ENCODE data around the gene C15orf39.
"Not testable (repeated sequence)": the region's sequence is repeated elsewhere in the genome, so short reads cannot be mapped to it uniquely, and the experiment has no call there.

Gene C15orf39

GRCh38 chr15:75225951-75226732, 24.5 kb downstream of the C15orf39 start:
- DNase-seq, result peak; percentile 4
- TF ChIP-seq, protein P1, sequence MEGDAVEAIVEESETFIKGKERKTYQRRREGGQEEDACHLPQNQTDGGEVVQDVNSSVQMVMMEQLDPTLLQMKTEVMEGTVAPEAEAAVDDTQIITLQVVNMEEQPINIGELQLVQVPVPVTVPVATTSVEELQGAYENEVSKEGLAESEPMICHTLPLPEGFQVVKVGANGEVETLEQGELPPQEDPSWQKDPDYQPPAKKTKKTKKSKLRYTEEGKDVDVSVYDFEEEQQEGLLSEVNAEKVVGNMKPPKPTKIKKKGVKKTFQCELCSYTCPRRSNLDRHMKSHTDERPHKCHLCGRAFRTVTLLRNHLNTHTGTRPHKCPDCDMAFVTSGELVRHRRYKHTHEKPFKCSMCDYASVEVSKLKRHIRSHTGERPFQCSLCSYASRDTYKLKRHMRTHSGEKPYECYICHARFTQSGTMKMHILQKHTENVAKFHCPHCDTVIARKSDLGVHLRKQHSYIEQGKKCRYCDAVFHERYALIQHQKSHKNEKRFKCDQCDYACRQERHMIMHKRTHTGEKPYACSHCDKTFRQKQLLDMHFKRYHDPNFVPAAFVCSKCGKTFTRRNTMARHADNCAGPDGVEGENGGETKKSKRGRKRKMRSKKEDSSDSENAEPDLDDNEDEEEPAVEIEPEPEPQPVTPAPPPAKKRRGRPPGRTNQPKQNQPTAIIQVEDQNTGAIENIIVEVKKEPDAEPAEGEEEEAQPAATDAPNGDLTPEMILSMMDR (IDR thresholded peaks at IDR 0.05; ENCODE audit: low read depth, low read length), result no peak

DNA sequence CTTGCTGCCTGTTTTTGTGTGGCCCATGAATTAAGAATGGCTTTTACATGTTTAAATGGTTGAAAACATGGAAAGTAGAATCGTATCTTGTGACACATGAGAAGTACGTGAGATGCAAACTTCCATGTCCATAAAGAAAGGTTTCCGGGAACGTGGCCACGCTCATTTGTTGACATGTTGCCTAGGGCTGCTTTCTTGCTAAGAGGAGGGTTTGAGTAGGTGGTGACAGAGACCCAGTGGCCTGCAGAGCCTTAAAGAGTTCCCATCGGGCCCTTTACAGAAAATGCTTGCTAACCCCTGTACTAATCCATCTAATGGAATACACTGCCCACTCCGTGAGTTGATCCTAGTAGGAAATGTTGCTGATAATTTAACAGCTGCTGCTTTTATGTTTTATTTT, 25.4 kb downstream of the C15orf39 start:
- DNase-seq, result peak; percentile 0
- H3K4me3 ChIP-seq (ENCODE audit: low read depth, low read length); H3K27me3 ChIP-seq; H3K9me3 ChIP-seq; H3K4me1 ChIP-seq; H3K36me3 ChIP-seq: not testable (repeated sequence)

More at GRCh38 chr15:75225951-75226732, 24.5 kb downstream of the C15orf39 start:
- Histone ChIP-seq H3K36me3 (no peaks in the 10 kb centered on the region), H3K4me3 (ENCODE audit: low read depth, low read length) (no peak overlapping the region), H3K27me3 (no peaks in the 10 kb centered on the region), H3K9me3 (no peaks in the 10 kb centered on the region), H3K4me1 (no peaks in the 10 kb centered on the region)

- no peaks in the 10 kb centered on the region for H3K36me3 ChIP-seq
- no peaks in the 10 kb centered on the region for H3K4me1 ChIP-seq
- TF ChIP-seq, protein P1 (IDR thresholded peaks at IDR 0.05; ENCODE audit: low read depth, low read length), result no peak
- no peaks in the 10 kb centered on the region for H3K9me3 ChIP-seq
- peak; percentile 2 for DNase-seq
- no peak overlapping the region for H3K4me3 ChIP-seq (ENCODE audit: low read depth, low read length)
- no peaks in the 10 kb centered on the region for H3K27me3 ChIP-seq
Observed at GRCh38 chr15:75227663-75228280, 26.1 kb downstream of the C15orf39 start.

DNA sequence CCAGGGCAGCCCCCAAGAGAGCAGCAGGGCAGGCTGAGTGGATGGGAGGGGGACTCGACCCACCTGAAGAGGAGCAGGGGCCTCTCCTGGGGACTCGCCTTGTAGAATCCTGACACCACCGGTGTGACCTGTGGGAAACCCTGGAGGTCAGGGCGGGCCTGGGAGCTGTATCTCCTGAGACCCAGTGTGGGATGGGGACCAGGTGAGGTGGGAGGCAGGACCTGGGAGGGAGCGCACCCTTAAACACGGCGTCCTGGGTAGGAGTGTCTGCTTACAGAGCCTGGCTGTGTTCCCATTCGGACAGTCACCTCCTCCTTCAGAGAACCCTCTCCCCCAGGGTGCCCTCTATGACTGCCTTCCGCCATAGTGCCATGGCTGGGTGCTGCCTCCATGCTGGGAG, 27.1 kb downstream of the C15orf39 start:
- peak; percentile 4 for DNase-seq
- no peaks in the 10 kb centered on the region for H3K4me1 ChIP-seq
- H3K36me3 ChIP-seq, result no peaks in the 10 kb centered on the region
- TF ChIP-seq, protein P1 (IDR thresholded peaks at IDR 0.05; ENCODE audit: low read depth, low read length), result no peak
- H3K27me3 ChIP-seq, result no peaks in the 10 kb centered on the region
- H3K9me3 ChIP-seq, result no peaks in the 10 kb centered on the region
- no peak overlapping the region for H3K4me3 ChIP-seq (ENCODE audit: low read depth, low read length)

DNA sequence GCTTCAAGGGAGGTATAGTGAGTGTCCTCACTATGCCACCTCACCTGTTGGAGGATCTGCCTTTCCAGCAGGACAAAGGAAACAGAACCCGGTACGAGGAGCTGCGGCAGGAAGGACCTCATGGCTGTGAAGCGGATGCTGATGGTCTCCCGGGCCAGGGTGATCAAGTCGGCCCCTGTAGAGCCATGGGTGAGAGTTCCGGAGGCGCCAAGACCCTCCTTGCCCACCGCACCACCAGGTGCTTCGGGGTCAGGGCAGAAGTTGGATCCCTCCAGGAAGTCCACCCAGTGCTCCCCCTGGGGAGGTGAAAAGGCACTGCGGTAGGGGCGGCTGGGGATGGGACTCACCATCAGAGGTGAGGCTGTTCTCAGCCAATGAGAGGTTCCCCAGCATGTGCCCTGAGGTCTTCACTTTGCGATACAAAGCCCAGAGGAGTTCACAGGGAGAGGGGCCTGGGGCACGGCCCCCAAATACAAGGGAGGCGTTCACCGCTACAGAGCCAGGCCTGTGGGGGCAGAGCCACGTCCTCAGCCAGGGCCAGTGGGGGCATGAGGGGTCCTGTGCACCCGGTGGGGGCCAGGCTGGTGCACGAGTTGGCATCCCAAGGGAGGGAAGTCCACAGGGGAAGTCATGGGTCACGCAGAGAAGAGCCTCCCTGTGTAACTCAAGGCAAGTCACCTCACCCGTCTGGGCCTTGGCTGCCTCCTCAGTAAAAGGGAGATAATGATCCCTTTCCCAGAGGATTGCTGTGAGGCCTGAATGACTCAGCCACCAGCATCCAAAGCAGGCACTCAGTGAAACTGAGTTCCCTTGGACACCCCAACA, 27.7 kb downstream of the C15orf39 start:
- H3K4me3 ChIP-seq (ENCODE audit: low read depth, low read length), result no peak overlapping the region
- DNase-seq, result no peak
- H3K27me3 ChIP-seq, result no peaks in the 10 kb centered on the region

GRCh38 chr15:75230016-75230343, 28.3 kb downstream of the C15orf39 start:
- Histone ChIP-seq H3K4me1 (no peaks in the 10 kb centered on the region), H3K27me3 (no peaks in the 10 kb centered on the region), H3K9me3 (no peaks in the 10 kb centered on the region), H3K36me3 (no peaks in the 10 kb centered on the region), H3K4me3 (ENCODE audit: low read depth, low read length) (no peak overlapping the region)
- DNase-seq, result no peak
- TF ChIP-seq, protein P1 (IDR thresholded peaks at IDR 0.05; ENCODE audit: low read depth, low read length), result no peak

More for the DNA sequence above, 27.7 kb downstream of the C15orf39 start:
- H3K4me1 ChIP-seq, result no peaks in the 10 kb centered on the region
- no peaks in the 10 kb centered on the region for H3K36me3 ChIP-seq
- TF ChIP-seq, protein P1 (IDR thresholded peaks at IDR 0.05; ENCODE audit: low read depth, low read length), result no peak
- H3K9me3 ChIP-seq, result no peaks in the 10 kb centered on the region
